ENCODE data around the gene FAM78B. TPM values are rescaled to one million over a fixed set of nuclear protein-coding genes. Genes with fewer than 3 reads are reported as not detected.

The FAM78B gene
- total and polyA plus RNA-seq, 2 of the 8 experiments (the other 6 are each of a cell fraction or from before 2014, with no cell fraction given): 2.3 to 3.6 TPM

DNA sequence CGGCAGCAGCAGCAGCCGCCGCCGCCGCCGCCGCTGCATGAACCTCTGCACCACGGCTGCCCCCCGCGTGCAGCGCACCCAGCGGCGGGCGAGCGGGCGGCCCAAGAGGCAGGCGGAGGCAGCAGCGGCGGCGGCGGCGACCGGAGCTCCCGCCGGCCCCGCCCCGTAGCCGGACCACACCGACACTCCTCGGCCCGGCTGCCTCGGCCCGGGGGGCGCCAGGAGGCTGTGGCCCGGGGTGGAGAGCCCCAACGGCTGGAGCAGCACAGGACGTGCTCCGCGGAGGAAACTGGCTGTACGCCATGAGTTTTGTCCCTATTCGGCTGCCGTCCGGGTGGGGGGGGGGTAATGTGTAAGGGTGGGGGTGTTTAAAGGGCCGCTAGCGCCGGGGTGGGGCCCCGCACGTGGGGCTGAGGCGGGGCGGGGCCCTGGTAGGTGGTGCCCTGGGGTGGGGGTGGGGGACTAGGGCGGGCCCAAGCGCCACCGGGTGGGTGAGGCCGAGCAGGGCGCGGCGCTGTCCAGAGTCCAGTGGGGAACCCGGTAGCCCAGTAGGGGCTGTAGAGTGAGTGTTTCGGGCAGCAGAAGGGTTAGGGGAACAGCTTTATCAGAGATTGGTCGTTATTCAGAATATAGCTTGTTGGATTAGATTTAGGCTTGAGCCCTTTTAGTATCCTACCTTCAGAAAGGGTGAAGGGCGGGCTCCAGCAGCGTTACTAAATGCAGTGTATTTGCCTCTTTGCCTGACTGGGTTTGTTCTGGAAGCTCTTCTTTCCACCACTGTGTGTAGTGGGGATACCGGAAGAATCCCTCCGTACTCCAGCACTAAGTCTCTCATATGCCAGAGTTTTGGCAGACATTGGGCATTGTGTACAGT is at the start of gene FAM78B (continued):
- no peak; the same call in 1 of the 2 replicates for TF ChIP-seq RBBP5 (IDR thresholded peaks at IDR 0.05; ENCODE audit: borderline replicate concordance, low read depth, low read length)
- TF ChIP-seq, protein P1, sequence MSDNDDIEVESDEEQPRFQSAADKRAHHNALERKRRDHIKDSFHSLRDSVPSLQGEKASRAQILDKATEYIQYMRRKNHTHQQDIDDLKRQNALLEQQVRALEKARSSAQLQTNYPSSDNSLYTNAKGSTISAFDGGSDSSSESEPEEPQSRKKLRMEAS (IDR thresholded peaks at IDR 0.05): peak; percentile 49; the same call in 1 of the 2 replicates
- TF ChIP-seq, protein P2, sequence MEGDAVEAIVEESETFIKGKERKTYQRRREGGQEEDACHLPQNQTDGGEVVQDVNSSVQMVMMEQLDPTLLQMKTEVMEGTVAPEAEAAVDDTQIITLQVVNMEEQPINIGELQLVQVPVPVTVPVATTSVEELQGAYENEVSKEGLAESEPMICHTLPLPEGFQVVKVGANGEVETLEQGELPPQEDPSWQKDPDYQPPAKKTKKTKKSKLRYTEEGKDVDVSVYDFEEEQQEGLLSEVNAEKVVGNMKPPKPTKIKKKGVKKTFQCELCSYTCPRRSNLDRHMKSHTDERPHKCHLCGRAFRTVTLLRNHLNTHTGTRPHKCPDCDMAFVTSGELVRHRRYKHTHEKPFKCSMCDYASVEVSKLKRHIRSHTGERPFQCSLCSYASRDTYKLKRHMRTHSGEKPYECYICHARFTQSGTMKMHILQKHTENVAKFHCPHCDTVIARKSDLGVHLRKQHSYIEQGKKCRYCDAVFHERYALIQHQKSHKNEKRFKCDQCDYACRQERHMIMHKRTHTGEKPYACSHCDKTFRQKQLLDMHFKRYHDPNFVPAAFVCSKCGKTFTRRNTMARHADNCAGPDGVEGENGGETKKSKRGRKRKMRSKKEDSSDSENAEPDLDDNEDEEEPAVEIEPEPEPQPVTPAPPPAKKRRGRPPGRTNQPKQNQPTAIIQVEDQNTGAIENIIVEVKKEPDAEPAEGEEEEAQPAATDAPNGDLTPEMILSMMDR (IDR thresholded peaks at IDR 0.05; ENCODE audit: control extremely low read depth in 1 of 3, insufficient read depth in 1 of 3, low read depth in 1 of 3, low read length in 3 of 3): 0 out of 4 replicates have a peak, but pooled peaks of 1 of the 3 experiments have one; percentile 1
- no peak for TF ChIP-seq CBX5 (IDR thresholded peaks at IDR 0.05; ENCODE audit: low read depth, low read length)
- TF ChIP-seq ZNF274 (IDR thresholded peaks at IDR 0.05; ENCODE audit: borderline replicate concordance, extremely low read depth, low read length): no peak
- 0 out of 4 replicates have a peak, but pooled peaks of 1 of the 2 experiments have one; percentile 2 for TF ChIP-seq RAD21 (IDR thresholded peaks at IDR 0.05 in 1 of 2, conservative IDR thresholded peaks at IDR 0.05 in 1 of 2; ENCODE audit: low read depth in 2 of 2, low read length in 2 of 2)
